Fibroblast of mammary gland (primary cell): ENCODE data around the gene GIMAP5.

Experiments
- DNase-seq: peaks from one replicate; pipeline ENCODE4 v3.0.0-alpha.2; 2010; ENCODE audit warnings: low read depth
- H3K4me3 ChIP-seq: 2 replicates; pipeline ENCODE4 v1.5.1; 2011; ENCODE audit warnings: low read depth, mild to moderate bottlenecking, low read length, moderate library complexity; ENCODE audit not compliant: control insufficient read depth
- TF ChIP-seq, protein P1 (sequence below): conservative IDR thresholded peaks from 2 replicates; pipeline ENCODE4 v1.5.1; 2011; ENCODE audit warnings: low read depth, low read length, inconsistent platforms; ENCODE audit not compliant: control insufficient read depth, insufficient read depth

Gene GIMAP5

GRCh38 chr7:150722431-150722931 is 14.7 kb upstream of the GIMAP5 start:
- no peak overlapping the region for H3K4me3 ChIP-seq
- no peak for DNase-seq
- TF ChIP-seq, protein P1, sequence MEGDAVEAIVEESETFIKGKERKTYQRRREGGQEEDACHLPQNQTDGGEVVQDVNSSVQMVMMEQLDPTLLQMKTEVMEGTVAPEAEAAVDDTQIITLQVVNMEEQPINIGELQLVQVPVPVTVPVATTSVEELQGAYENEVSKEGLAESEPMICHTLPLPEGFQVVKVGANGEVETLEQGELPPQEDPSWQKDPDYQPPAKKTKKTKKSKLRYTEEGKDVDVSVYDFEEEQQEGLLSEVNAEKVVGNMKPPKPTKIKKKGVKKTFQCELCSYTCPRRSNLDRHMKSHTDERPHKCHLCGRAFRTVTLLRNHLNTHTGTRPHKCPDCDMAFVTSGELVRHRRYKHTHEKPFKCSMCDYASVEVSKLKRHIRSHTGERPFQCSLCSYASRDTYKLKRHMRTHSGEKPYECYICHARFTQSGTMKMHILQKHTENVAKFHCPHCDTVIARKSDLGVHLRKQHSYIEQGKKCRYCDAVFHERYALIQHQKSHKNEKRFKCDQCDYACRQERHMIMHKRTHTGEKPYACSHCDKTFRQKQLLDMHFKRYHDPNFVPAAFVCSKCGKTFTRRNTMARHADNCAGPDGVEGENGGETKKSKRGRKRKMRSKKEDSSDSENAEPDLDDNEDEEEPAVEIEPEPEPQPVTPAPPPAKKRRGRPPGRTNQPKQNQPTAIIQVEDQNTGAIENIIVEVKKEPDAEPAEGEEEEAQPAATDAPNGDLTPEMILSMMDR, result no peak

DNA sequence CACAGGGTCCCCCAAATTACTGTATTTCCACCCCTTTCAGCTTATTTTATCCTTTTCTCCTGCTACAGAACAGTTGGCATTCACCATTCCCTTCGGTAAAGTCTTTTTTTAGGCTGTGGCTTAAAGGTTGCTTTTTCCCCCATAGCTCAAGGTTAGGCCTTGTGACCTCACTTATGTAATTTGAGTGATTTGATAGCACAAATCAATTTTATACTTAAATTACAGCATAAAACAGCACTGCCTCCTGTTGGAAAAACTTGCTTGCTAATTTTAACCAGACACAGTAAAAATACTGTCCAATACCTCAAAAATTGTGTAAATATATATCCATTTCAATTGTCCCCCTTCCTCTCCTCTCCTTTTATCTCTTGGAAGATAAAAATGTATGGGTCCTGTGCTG is 13.8 kb upstream of the GIMAP5 start:
- H3K4me3 ChIP-seq, result no peak overlapping the region
- DNase-seq, result no peak
- TF ChIP-seq, protein P1, result no peak

DNA sequence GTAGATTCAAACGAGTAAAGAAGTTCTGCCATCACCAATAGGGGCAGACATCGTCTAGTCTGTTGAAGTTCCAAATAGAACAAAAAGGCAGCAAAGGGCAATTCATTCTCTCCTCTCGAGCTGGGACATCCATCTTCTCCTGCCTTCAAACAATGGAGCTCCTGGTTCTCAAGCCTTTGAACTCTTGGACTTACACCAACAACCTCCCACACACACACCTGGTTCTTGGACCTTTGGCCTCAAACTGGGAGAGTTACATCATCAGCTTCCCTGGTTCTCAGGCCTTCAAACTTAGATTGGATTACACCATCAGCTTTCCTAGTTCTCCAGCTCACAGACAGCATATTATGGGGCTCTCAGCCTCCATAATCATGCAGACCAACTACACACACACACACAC is 9.8 kb upstream of the GIMAP5 start:
- TF ChIP-seq, protein P1, result no peak
- no peak for DNase-seq
- no peak overlapping the region for H3K4me3 ChIP-seq

DNA sequence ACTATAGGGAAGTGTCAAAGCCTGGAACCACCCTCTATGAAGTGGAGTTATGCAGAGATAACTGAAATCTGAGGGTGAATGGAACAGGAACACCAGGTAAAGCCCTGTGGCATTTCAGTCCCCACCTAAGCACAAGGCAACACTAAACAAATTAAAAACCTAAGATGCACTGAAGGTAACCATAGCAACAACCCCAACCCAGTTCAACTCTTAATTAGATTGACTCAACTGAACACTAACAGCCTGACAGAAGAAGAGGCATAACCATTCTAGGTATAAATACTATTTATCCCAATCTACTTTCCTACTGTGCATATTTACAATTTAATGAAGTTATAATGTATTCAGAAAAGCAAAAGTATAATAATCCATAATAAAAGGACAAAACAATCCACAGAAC is 9.2 kb upstream of the GIMAP5 start:
- H3K4me3 ChIP-seq, result no peak overlapping the region
- TF ChIP-seq, protein P1, result no peak
- no peak for DNase-seq

GRCh38 chr7:150728609-150729008 is 8.6 kb upstream of the GIMAP5 start:
- H3K4me3 ChIP-seq, result no peak overlapping the region
- DNase-seq, result no peak
- TF ChIP-seq, protein P1, result no peak

- no peak for DNase-seq
- no peak overlapping the region for H3K4me3 ChIP-seq
- TF ChIP-seq, protein P1, result no peak
Measured at GRCh38 chr7:150731916-150732315, 5.3 kb upstream of the GIMAP5 start.
